GM18517 (cell line): Measurements from ENCODE around the gene MAPRE2.
"Not testable (repeated sequence)": the region's sequence is repeated elsewhere in the genome, so short reads cannot be mapped to it uniquely, and the experiment has no call there.

Experiments
- ATAC-seq: cut with Tn5 transposase; IDR thresholded peaks from one replicate; pipeline ENCODE4 v1.9.1; 2021; ENCODE audit warnings: mild to moderate bottlenecking, moderate library complexity; ENCODE audit not compliant: unreplicated experiment

MAPRE2 gene

GRCh38 chr18:35142275-35142615, 101.0 kb downstream of the MAPRE2 start:
- no peak for ATAC-seq

- no peak for ATAC-seq
These were observed 102.7 kb downstream of the MAPRE2 start for GRCh38 chr18:35143622-35144596.

- no peak for ATAC-seq
These were observed 103.5 kb downstream of the MAPRE2 start for GRCh38 chr18:35144698-35145097.

- not testable (repeated sequence) for ATAC-seq
These were observed 109.0 kb downstream of the MAPRE2 start for GRCh38 chr18:35150195-35150594.

- ATAC-seq, result no peak
These were observed 112.5 kb downstream of the MAPRE2 start for GRCh38 chr18:35153609-35154272.

- ATAC-seq, result no peak
These were observed 114.3 kb downstream of the MAPRE2 start for GRCh38 chr18:35155398-35156117.

GRCh38 chr18:35157181-35157580, 116.0 kb downstream of the MAPRE2 start:
- no peak for ATAC-seq

GRCh38 chr18:35158728-35159450, 117.7 kb downstream of the MAPRE2 start:
- peak; percentile 55 for ATAC-seq

GRCh38 chr18:35159782-35160181, 118.6 kb downstream of the MAPRE2 start:
- peak; percentile 52 for ATAC-seq

GRCh38 chr18:35161485-35161884, 120.3 kb downstream of the MAPRE2 start:
- no peak for ATAC-seq

GRCh38 chr18:35161934-35162333, 120.7 kb downstream of the MAPRE2 start:
- no peak for ATAC-seq

- no peak for ATAC-seq
These were observed 121.9 kb downstream of the MAPRE2 start for GRCh38 chr18:35163014-35163539.

GRCh38 chr18:35163721-35164120, 122.5 kb downstream of the MAPRE2 start:
- no peak for ATAC-seq

GRCh38 chr18:35164133-35164532, 122.9 kb downstream of the MAPRE2 start:
- ATAC-seq, result no peak

GRCh38 chr18:35167332-35167731, 126.1 kb downstream of the MAPRE2 start:
- no peak for ATAC-seq

GRCh38 chr18:35167857-35168256, 126.6 kb downstream of the MAPRE2 start:
- no peak for ATAC-seq

- ATAC-seq, result not testable (repeated sequence)
These were observed 129.1 kb downstream of the MAPRE2 start for GRCh38 chr18:35170323-35170722.

GRCh38 chr18:35171315-35171987, 130.2 kb downstream of the MAPRE2 start:
- no peak for ATAC-seq

GRCh38 chr18:35172009-35172408, 130.8 kb downstream of the MAPRE2 start:
- ATAC-seq, result no peak

GRCh38 chr18:35172451-35173035, 131.3 kb downstream of the MAPRE2 start:
- ATAC-seq, result no peak
